ENCODE data around the gene ISCU. TPM values are rescaled to one million over a fixed set of nuclear protein-coding genes. Genes with fewer than 3 reads are reported as not detected.
A peak's percentile ranks its signal among the peaks of the same experiment; 100 is the strongest.

Gene ISCU
- total RNA-seq (2014; rRNA removed; shearing (Covaris generic)), result 119 and 124 TPM in 2 replicates

DNA sequence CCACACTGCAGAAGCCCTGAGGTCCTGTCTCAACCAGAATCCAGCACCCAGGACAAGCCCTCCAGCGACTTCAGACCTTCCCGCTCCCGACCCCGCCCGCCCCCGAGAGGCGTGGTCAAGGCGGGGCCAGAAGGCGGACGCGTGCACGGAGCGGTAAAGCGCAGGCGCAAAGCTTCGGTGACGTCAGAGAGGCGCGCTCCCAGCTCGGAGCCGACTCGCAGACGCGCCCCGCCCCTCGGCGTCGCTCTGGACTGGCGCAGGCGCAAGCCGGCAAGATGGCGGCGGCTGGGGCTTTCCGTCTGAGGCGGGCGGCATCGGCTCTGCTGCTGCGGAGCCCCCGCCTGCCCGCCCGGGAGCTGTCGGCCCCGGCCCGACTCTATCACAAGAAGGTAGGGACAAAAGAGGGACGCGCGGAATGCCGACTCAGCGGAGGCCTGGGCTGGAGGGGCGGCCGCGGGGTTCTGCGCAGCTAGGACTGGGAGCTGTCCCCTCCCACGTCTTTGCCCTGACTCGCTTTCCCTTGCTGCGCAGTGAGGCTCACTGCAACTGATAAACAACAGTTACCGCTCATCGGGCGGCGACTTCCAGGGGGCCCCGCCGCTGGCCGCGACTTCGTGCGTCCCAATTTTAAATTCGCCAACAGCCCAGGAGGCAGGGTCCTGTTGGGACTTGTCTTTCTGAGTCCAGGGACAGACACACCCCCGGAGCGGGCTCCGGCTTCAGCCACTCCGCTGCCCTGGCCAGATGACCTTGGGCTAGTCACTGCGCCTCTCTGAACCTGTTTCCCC is at the start of gene ISCU:
ISCU (plus strand) TSS at position 249 of the 788 bp plus-strand sequence; CDS start at position 276, 27 bp downstream.
- DNase-seq (ENCODE audit: low spot score), result peak; percentile 94

DNA sequence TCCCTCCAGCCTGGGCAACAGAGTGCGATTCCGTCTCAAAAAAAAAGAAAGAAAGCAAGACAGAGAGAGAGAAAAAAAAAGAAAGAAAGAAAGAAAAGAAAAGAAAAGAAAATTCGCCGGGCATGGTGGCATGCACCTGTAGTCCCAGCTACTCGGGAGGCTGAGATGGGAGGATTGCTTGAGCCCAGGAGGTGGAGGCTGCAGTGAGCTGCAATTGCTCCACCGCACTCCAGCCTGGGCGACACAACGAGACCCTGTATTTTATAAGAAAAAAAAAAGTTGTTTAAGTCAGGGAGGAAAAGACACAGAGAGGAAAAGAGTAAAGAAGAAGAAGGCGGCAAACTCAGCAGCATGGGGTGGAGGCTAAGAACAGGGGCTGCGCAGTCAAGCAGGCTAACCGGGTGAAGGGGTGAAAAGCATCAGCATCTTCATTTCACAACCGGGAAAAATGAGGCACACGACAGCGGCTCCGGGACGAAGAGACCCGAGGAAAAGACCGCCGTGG is 47.9 kb upstream of the ISCU start:
- no peak for DNase-seq (ENCODE audit: low spot score)

DNA sequence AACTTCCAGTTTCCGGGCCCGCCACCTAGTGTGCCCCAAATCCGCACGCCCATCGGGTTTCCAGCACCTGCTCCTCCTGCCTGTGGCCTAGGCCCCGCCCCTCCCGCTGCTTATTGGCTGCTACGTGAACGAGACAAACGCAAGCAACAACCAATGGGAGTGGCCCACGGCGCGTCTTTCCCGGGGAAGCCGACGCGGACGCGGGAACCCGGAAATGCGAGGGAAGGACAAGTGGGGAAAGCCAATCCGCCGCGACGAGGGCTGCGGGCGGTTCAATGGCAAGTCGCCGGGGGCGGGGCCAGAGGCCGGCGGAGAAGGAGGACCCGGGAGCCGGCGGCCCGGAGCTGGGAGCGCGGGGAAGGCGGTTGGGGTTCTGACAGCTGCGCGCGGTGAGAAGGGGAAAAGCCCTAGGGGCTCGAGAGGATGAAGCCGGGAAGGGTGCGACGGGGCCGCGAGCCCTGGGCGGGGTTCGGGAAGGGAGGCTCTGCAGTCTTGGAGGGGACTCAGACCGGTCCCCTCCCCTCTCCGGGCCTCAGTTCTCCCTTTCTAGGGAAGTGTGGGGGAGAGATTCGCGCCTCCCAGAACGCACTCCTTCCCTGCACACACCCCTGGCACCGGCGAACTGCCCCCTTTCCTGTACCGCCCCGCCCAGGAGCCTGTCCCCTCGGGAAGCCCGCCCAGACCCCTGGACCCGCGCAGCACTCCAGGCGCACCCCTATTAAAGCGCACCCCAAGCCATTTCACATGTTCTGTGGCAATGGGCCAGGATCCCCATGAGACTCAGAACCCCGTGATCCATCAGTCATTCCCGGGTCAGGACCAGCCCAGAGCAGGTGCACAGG is 47.2 kb upstream of the ISCU start, which contains the start of gene FICD:
FICD (plus strand) TSS at position 305 of the 842 bp plus-strand sequence. CDS start 1,696 bp downstream, outside the sequence.
- peak; percentile 98 for DNase-seq (ENCODE audit: low spot score)

DNA sequence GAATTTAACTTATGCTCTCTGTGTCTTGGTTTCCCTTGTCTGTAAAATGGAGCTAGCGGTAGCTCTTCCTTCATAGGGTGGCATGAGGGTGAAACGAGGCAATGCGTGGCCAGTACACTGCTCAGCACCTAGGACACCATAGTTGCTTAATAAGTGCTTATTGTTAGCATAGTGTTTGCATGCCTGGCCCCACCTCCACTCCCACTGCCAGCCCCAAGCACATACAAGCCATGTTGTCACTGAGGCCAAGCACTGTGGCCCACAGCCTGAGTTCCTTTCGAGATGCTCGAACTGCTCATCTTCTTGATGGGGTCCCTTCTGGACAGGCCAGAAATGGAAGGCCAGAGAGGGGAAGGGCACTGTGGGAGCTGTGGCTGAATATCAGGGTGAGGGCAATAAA is 46.5 kb upstream of the ISCU start:
- DNase-seq (ENCODE audit: low spot score), result no peak

DNA sequence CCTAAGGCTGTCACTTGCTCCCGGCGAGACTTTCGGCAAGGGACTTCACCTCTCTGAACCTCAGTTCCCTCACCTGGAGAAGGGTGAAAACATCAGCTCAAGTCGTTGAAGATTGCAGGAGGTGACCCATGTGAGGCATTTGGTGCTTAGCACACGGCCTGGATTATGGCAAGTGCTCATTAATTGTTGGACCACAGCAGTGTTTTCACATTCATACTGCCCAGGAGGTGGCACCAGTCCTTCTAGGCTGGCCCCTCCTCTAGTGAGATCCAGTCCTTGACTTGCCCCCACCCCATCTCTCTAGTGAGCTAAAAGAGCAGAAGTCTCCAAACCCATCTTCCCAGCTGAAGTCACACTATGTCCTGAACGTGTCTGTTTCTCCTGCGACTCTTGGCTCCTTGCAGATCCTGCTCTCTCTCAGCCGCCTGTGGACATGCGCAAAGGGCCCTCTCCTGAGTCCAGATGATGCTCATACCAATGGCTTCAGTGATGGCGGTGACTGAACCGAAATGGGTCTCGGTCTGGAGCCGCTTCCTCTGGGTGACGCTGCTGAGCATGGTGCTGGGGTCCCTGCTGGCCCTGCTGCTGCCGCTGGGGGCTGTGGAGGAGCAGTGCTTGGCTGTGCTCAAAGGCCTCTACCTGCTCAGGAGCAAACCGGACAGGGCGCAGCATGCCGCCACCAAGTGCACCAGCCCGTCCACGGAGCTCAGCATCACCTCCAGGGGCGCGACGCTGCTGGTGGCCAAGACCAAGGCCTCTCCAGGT is 45.7 kb upstream of the ISCU start:
- DNase-seq (ENCODE audit: low spot score), result no peak

DNA sequence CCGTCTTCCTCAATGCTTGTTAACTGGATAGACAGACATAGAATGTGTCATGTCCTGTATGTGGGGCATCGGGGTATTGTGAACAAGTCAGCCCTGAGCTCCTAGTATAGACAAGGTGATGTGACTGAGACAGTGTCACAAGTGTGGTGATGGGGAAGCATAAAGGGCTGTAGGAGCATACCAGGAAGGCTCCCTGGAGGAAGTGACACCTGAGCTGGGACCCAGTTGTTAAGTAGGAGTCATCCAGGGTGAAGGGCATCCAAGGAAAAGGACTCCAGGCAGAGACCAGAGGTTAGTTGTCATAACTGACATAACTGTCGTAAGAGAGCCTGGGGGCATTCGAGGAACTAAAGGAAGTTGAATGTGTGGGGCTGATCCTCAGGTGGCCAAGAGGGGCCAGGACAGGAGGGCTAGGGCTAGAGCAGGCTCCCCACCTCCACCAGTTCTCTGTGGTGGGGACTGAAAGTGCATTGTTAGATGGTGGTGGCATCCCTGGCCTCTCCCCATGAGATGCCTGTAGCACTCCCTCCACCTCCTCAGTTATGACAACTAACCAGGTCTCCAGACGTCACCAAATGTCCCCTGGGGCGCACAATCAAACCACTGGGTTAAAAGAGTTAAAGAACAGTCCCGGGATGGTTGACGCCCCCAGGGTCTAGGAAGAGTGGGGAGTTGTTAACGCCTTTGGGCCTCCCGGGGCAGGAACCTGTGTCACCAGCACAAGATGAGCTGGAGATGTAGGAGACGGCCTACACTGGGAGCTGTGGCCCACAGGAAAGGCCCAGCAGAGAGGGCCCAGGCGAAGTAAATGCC is 44.9 kb upstream of the ISCU start:
- no peak for DNase-seq (ENCODE audit: low spot score)

DNA sequence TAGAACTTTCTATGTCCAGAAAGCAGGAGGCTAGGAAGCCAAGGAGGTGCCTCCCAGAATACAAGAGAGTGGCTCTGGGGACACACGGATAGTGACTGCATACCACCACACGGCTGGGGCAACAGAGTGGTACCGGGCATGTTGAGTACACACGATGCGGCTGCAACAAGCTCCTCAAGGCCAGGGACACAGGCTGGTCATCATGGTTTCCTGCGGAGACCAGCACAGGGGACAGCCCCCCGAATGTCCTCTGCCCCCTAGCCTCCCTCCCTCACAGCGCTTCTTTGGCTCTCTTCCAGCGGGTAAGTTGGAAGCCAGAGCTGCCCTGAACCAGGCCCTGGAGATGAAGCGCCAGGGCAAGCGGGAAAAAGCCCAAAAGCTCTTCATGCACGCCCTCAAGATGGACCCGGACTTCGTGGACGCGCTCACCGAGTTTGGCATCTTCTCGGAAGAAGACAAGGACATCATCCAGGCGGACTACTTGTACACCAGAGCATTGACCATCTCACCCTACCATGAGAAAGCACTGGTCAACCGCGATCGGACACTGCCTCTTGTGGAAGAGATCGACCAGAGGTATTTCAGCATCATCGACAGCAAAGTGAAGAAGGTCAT is 44.2 kb upstream of the ISCU start:
- no peak for DNase-seq (ENCODE audit: low spot score)

DNA sequence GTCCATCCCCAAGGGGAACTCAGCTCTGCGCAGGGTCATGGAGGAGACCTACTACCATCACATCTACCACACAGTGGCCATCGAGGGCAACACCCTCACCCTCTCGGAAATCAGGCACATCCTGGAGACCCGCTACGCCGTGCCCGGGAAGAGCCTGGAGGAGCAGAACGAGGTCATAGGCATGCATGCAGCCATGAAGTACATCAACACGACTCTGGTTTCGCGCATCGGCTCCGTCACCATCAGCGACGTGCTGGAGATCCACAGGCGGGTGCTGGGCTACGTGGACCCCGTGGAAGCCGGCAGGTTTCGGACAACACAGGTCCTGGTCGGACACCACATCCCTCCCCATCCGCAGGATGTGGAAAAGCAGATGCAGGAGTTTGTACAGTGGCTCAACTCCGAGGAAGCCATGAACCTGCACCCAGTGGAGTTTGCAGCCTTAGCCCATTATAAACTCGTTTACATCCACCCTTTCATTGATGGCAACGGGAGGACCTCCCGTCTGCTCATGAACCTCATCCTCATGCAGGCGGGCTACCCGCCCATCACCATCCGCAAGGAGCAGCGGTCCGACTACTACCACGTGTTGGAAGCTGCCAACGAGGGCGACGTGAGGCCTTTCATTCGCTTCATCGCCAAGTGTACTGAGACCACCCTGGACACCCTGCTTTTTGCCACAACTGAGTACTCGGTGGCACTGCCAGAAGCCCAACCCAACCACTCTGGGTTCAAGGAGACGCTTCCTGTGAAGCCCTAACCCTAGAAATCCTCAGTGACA is 43.5 kb upstream of the ISCU start:
- DNase-seq (ENCODE audit: low spot score), result no peak

DNA sequence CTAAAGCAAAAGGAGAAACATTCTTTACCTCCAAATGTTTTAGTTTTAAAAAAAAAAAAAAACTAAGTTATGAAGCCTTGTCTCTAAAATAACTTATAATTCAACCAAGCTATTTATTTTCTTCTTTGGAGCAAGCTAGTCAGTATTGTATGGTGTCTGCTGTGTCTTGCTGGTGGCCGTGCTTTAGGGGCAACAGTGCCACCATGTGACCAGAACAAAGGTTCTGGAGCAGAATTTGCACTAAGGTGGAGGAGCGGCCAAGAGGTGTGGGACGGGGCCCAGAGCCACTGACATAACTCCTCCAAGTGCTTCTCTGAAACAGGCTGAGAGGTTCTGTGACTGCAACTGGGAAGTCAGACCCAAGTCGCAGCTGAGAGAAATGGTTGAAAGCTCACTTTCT is 42.8 kb upstream of the ISCU start:
- DNase-seq (ENCODE audit: low spot score), result no peak

DNA sequence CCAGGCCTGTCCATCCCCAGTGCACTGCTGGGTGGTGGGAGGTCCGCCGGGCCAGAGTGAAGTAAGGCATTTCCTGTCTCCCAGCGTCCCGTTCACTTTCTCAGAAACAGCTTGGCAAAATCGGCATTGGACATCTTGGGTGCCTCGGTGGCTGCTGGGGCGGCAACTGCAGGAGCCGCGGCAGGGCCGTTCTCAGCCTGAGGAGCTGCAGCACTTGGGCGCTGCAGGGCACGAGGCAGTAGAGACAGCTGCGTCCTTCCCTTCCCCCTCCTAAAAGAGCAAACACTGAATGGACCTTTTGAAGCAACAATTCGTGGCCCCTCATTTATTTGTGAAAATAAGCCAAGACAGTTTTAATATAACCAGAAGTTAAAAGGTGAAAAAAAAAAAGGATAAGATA is 39.0 kb upstream of the ISCU start:
- DNase-seq (ENCODE audit: low spot score), result no peak

DNA sequence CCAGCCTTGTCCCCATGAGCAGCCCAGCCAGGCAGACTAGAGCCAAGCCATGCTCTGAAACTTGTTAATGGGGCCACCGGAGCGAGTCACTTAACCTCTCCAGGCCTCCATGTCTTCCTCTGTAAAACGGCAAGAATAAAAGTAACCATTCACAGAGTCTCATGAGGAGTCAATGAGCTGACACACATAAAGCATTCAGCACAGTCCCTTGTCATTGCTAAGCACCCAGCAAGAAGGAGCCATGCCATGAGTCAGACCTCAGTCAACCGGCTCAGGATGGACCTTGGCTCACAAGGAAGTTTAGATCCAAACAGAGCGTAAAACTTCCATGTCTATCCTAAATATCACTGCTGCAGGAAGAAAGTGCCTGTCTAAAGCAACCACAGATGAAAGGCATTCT is 36.7 kb upstream of the ISCU start:
- DNase-seq (ENCODE audit: low spot score), result no peak

DNA sequence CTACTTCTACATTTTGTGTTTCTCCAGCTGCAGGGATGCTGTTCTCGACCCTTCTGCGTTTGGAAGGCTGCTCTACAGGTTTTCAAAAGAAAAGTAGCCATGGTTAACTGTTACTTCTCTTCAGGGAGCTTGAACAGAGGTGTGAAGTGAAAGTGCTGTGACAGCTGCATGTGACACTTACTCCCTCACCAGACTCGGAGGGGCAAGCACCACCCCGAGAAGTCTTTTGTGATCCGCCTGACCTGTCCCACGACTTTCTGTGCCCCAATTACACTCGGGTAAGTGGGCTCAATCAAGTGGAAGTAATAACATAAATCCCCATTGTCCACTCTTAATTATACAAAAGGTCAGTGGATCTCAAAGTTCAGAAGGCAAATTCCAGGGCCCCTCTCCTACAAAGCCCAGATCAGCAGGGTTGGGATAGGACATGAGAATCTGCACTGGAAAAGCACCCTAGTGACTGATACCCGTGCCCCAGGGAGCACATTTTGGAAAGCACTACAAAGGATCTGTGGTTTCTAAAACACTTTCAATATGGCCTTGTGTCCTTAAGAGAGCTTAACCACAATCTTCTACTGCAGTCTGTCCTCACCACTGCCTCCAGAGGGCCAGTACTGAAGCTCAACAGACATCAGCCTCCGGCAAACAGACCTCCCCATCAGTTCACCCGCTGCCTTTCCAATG is 35.8 kb upstream of the ISCU start:
- DNase-seq (ENCODE audit: low spot score), result no peak

DNA sequence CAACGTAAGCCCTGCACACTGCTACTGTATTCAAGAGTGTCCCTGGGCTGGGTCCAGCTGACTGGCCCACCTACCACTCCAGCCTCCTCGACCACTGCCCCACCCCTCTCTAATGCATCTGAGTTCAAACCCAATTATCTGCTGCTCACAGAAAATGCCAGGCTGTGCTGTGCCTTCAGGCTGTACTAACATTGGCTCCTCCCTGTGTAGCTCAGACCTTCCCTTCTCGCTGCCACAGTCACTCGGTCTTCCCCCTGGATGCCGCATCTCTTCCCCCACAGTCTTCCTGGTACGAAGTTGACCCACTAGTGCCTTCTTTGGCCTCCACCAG is 35.3 kb upstream of the ISCU start:
- DNase-seq (ENCODE audit: low spot score), result no peak

DNA sequence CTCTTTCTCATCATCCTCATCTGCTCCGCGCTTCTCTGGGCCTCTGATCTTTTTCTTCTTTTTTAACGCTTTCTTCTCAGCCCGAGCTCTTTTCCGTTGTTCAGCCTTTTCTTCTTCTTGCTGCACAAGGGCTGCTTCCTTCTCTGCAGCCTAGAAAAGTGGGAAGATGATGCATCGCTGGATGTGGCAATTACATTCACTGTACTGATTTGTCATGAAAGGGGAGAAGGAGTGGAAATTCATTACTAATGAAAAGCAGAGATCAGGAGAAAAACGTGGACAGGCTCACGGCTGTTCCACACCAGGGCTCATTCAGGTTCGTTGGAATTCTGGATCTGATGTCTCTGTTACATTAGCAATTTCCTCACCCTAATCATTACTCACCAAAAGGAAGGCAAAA is 32.2 kb upstream of the ISCU start:
- DNase-seq (ENCODE audit: low spot score), result no peak

DNA sequence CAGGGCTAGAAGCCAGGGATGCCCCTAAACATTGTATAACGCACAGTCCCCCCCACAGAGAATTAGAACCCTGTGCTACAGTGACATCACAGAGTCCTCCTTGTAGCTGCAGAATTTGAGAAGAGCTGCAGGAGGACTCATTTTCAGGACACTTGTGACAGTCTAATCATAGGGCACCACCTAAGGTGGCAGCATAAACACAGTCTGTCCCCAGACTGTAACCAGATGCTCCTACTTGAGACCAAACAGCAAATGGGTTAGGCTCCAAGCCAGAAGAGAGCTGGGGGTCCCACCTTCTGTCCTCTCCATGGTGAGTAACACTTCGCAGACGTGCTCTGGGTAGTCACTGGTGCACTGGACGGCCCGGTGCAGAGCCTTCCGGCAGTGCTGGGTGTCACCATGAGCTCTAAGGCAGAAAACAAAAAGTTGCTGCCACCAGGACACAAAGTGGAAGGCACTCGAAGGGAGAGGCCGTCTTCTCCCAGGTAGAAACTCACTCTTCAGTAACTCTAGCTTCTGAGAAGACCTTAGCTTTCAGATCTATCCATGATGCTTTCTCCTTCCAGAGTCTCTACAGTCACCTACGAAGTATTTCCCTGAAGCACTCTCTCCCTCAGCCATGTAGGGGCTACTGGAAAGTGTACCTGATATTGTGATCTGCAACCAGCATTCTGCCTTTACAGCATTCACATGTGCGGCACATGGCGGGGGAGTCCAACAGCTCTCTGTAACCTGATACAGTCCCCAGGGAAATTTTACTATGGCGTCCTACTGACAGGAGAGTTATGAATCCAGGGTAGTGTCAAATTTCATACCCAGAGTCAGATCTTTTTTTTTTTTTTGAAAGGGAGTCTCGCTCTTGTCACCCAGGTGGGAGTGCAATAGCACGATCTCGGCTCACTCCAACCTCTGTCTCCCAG is 30.2 kb upstream of the ISCU start:
- no peak for DNase-seq (ENCODE audit: low spot score)

DNA sequence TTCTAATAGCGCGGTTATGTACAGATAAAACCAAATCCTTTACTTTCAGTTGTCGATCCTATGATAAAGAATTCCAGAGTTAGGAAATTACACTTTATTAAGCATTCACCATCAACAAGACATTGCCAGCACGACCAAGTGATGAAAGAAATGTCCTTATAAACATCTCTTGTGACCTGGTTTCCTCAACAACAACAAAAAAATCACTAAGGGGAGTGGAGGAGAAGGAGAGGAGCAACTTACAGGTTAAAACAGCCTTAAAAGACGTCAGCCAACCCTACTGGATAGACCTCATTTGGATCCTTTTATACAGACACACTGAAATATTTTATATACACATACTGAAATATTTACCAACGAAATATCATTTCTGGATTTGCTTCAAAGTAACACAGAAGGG is 24.2 kb upstream of the ISCU start:
- no peak for DNase-seq (ENCODE audit: low spot score)

DNA sequence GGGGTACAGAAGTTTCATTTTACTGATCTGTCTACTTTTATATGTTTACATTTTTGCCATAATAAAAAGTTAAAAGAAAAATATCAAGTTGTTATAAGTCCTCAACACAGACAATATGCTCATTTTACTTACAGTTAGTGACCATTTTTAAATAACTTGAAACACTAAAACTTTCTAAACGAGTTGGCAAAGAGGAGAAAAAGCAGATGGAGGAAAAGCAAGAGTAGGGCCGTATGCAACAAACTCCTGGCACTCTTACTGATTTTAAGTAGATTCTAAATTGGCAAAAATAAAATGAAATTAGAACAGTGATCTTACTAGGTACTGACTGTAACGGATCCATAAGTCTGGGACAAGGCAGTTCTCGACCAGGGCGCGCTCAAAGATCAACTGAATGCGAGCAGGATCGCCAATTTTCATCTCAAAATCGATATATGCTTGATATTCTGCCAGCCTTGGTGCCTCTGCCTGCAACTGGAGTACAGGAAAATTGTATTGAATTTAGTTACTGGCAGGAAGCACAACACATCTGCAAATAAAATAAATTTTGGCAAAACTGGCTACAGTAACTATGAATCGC is 23.7 kb upstream of the ISCU start:
- no peak for DNase-seq (ENCODE audit: low spot score)

DNA sequence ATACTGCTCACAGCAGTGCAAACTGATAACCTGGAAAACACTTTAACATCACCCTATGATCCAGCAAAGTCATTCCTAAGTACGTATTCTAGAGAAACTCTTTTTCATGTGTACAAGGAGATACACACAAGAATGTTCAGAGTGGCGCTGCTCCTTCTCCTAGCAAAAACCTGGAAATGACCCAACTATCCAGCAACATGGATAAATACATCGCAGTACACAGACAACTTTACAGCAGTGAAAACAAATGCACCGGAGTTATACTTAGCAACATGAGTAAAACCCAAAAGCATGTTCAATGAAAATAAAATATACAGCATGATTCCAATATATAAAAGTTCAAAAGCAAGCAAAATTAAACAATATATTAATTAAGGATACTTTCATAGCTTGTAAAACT is 20.1 kb upstream of the ISCU start:
- DNase-seq (ENCODE audit: low spot score), result no peak
